Right atrium auricular region (tissue), 2 donors: Measurements from ENCODE around the gene TPRA1. TPM values are rescaled to one million over a fixed set of nuclear protein-coding genes. Genes with fewer than 3 reads are reported as not detected.

Source experiments
- DNase-seq: peaks from one replicate; pipeline ENCODE4 v3.0.0-alpha.2; 2019; ENCODE audit warnings: low spot score
- H3K27ac ChIP-seq, 2 donors: fragments of 200-600 bp; sonication (generic); 1 replicate in 1 of 2; 2 replicates in 1 of 2; pipeline ENCODE4 v1.5.1; 2016 to 2019
- H3K27me3 ChIP-seq, 2 donors: fragments of 200-600 bp; sonication (generic); one replicate each; pipeline versions ENCODE4 v1.5.1 to v1.6.0; 2017 to 2019
- H3K36me3 ChIP-seq: fragments of 200-600 bp; sonication (generic); one replicate; pipeline ENCODE4 v1.5.1; 2016
- H3K4me1 ChIP-seq, 2 donors: fragments of 200-600 bp; sonication (generic); one replicate each; pipeline versions ENCODE4 v1.5.1 to v1.6.0; 2017 to 2019
- H3K4me3 ChIP-seq, 2 donors: fragments of 200-600 bp; sonication (generic); 1 replicate in 1 of 2; 2 replicates in 1 of 2; pipeline ENCODE4 v1.5.1; 2017 to 2019; ENCODE audit warnings: mild to moderate bottlenecking in 1 of 2, moderate library complexity in 1 of 2
- H3K9me3 ChIP-seq, 2 donors: fragments of 200-600 bp; sonication (generic); one replicate each; pipeline ENCODE4 v1.5.1; 2019
- total RNA-seq, 2 donors: library from RNA; depleted of rRNA; stranded (reverse); fragments of >200 nt; gene quantifications; one replicate each; pipeline ENCODE4 v1.1.0, GENCODE V29; 2016
- TF ChIP-seq, protein P1 (sequence below), 2 donors: fragments of 200-600 bp; sonication (generic); IDR thresholded peaks; one replicate each; pipeline ENCODE4 v1.5.1; 2019; ENCODE audit warnings: antibody characterized with exemption in 2 of 2

The TPRA1 gene
- total RNA-seq, 2 donors from 2014 or later, result 24.0 to 27.3 TPM

DNA sequence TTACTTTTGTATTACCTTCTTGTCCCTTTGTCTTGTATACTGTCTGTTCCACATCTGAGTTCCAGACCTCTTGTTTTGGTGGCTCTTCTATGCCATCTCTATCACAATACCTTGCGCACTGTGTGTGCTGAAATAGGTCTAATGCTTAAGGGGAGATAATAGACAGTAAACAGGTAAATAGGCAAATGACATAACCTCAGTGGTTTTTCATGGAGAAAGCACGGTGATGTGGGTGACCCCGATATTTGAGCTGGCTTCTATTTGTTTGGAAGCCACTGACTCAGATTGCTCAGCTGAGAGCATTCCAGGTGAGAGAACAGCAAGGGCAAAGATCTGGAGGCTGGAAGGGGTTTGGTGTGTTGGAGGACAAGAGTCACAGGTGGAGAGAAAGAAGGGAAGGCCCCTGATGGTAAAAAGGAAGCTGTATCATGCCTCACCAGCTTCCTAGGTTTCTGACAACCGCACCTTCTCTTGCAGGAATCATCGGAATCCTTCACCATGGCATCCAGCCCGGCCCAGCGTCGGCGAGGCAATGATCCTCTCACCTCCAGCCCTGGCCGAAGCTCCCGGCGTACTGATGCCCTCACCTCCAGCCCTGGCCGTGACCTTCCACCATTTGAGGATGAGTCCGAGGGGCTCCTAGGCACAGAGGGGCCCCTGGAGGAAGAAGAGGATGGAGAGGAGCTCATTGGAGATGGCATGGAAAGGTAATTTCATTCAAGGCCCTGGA is 8.5 kb upstream of the TPRA1 start:
- Histone ChIP-seq H3K4me3 (peak overlapping the region; percentile 45 to 70), H3K27me3 (no peaks in the 10 kb centered on the region), H3K9me3 (no peaks in the 10 kb centered on the region), H3K4me1 (peaks cover 0 to 16% of the 10 kb centered on the region in 2 donors), H3K27ac (peak overlapping the region; percentile 57 to 76), H3K36me3 (no peaks in the 10 kb centered on the region)
- TF ChIP-seq, protein P1, sequence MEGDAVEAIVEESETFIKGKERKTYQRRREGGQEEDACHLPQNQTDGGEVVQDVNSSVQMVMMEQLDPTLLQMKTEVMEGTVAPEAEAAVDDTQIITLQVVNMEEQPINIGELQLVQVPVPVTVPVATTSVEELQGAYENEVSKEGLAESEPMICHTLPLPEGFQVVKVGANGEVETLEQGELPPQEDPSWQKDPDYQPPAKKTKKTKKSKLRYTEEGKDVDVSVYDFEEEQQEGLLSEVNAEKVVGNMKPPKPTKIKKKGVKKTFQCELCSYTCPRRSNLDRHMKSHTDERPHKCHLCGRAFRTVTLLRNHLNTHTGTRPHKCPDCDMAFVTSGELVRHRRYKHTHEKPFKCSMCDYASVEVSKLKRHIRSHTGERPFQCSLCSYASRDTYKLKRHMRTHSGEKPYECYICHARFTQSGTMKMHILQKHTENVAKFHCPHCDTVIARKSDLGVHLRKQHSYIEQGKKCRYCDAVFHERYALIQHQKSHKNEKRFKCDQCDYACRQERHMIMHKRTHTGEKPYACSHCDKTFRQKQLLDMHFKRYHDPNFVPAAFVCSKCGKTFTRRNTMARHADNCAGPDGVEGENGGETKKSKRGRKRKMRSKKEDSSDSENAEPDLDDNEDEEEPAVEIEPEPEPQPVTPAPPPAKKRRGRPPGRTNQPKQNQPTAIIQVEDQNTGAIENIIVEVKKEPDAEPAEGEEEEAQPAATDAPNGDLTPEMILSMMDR (IDR thresholded peaks at IDR 0.05), result no peak
- DNase-seq, result no peak

DNA sequence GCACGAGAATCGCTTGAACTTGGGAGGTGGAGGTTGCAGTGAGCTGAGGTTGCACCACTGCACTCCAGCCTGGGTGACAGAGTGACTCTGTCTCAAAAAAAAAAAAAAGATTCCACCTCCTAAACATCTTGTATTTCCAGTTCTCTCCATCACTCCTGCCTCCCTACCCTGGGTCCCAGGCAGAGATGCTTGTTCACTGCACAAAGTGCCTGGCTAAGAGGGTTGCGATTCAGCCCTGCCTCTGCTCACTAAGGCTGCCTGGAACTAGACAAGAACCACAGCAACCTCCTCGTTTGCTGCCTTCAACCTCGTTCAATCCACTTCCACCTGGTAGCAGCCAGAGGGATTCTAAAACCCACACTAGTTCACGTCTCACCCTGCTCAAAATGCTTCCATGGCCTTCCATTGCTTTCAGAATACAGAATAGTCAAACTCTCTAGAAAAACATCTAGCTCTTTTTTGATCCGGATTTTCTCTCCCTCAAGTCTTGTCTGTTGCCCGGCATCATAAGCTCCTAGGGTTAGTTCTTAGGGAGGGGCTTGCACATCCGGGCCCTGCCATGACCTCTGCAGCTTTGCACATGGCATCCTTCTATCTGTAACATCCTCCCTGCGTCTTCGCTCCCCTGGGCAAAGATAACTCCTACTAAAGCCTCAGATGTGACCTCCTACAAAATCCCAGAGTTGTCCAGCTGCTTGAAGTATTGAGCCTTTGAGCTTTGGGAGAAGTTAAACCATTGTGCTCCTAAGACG is 6.7 kb upstream of the TPRA1 start:
- Histone ChIP-seq H3K4me1 (peaks cover 0 to 16% of the 10 kb centered on the region in 2 donors), H3K36me3 (no peaks in the 10 kb centered on the region), H3K27ac (no peak overlapping the region), H3K27me3 (no peaks in the 10 kb centered on the region), H3K4me3 (peak overlapping the region in 1 of 2 donors; percentile 70), H3K9me3 (no peaks in the 10 kb centered on the region)
- TF ChIP-seq, protein P1 (IDR thresholded peaks at IDR 0.05), result no peak
- no peak for DNase-seq

- DNase-seq, result no peak
- no peak overlapping the region for H3K27ac ChIP-seq
- no peak overlapping the region for H3K4me3 ChIP-seq
- TF ChIP-seq, protein P1 (IDR thresholded peaks at IDR 0.05), result no peak
- peaks cover 0 to 26% of the 10 kb centered on the region in 2 donors for H3K4me1 ChIP-seq
- no peaks in the 10 kb centered on the region for H3K36me3 ChIP-seq
- no peaks in the 10 kb centered on the region for H3K27me3 ChIP-seq
- no peaks in the 10 kb centered on the region for H3K9me3 ChIP-seq
Observed at GRCh38 chr3:127595303-127595702, 4.8 kb upstream of the TPRA1 start.

GRCh38 chr3:127593178-127593577 is 2.6 kb upstream of the TPRA1 start:
- Histone ChIP-seq H3K4me1 (peaks cover 0 to 29% of the 10 kb centered on the region in 2 donors), H3K9me3 (no peaks in the 10 kb centered on the region), H3K27ac (no peak overlapping the region), H3K27me3 (no peaks in the 10 kb centered on the region), H3K4me3 (no peak overlapping the region), H3K36me3 (no peaks in the 10 kb centered on the region)
- TF ChIP-seq, protein P1 (IDR thresholded peaks at IDR 0.05), result no peak
- DNase-seq, result no peak

DNA sequence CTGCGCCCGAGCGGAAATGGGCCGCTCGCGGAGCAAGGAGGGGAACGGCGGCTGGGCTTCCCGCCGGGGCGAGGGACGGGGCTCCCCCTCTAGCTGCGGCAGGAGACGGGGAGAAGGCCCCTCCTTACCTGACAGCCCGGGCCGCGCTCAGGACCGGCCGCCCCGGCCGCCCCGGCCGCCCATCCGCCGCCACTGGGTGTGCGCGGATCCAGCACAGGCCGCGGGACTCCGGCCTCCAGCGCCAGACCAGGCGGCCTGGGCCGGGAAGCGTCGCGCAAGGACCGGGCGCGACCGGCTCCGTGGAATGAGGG is 296 bp downstream of the TPRA1 start:
- Histone ChIP-seq H3K4me1 (peaks cover 0 to 48% of the 10 kb centered on the region in 2 donors), H3K9me3 (no peaks in the 10 kb centered on the region), H3K27ac (peak overlapping the region; percentile 90 to 94), H3K4me3 (peak overlapping the region; percentile 91 to 94), H3K36me3 (no peaks in the 10 kb centered on the region), H3K27me3 (no peaks in the 10 kb centered on the region)
- no peak for DNase-seq
- TF ChIP-seq, protein P1 (IDR thresholded peaks at IDR 0.05), result no peak
